Measurements from ENCODE around the gene TEX30.
"Not testable (repeated sequence)": the region's sequence is repeated elsewhere in the genome, so short reads cannot be mapped to it uniquely, and the experiment has no call there.

TEX30 gene

GRCh38 chr13:102773441-102774213 is at the start of gene TEX30:
Gene TEX30, minus strand, starts transcription at chr13:102773786. Its CDS starts 3,760 bp downstream, at chr13:102770026.
- peak; percentile 85 for DNase-seq (ENCODE audit: low read depth)

- no peak for DNase-seq (ENCODE audit: low read depth)
Measured at GRCh38 chr13:102817907-102818306, 44.3 kb upstream of the TEX30 start.

- DNase-seq (ENCODE audit: low read depth): no peak
Measured at GRCh38 chr13:102817241-102817640, 43.7 kb upstream of the TEX30 start.

GRCh38 chr13:102816708-102817107 is 43.1 kb upstream of the TEX30 start:
- no peak for DNase-seq (ENCODE audit: low read depth)

GRCh38 chr13:102815788-102816187 is 42.2 kb upstream of the TEX30 start:
- DNase-seq (ENCODE audit: low read depth): no peak

- DNase-seq (ENCODE audit: low read depth): no peak
Measured at GRCh38 chr13:102814793-102815192, 41.2 kb upstream of the TEX30 start.

GRCh38 chr13:102814025-102814607 is 40.5 kb upstream of the TEX30 start:
- no peak for DNase-seq (ENCODE audit: low read depth)

- no peak for DNase-seq (ENCODE audit: low read depth)
Measured at GRCh38 chr13:102812611-102813287, 39.2 kb upstream of the TEX30 start.

GRCh38 chr13:102807699-102808098 is 34.1 kb upstream of the TEX30 start:
- no peak for DNase-seq (ENCODE audit: low read depth)

GRCh38 chr13:102805680-102806079 is 32.1 kb upstream of the TEX30 start:
- no peak for DNase-seq (ENCODE audit: low read depth)

GRCh38 chr13:102800145-102801041 is 26.8 kb upstream of the TEX30 start:
- peak; percentile 75 for DNase-seq (ENCODE audit: low read depth)

GRCh38 chr13:102799426-102800144 is 26.0 kb upstream of the TEX30 start:
- DNase-seq (ENCODE audit: low read depth): peak; percentile 2

GRCh38 chr13:102798581-102799425 is 25.2 kb upstream of the TEX30 start, which contains the start of the genes BIVM and POGLUT2:
Gene BIVM, plus strand, starts transcription at chr13:102799119. Its CDS starts 8,149 bp downstream, at chr13:102807268.
Gene POGLUT2, minus strand, starts transcription at chr13:102798976. Its CDS starts 306 bp downstream, at chr13:102798670.
- peak; percentile 60 for DNase-seq (ENCODE audit: low read depth)

GRCh38 chr13:102793611-102794355 is 20.2 kb upstream of the TEX30 start:
- no peak for DNase-seq (ENCODE audit: low read depth)

GRCh38 chr13:102792396-102792795 is 18.8 kb upstream of the TEX30 start:
- DNase-seq (ENCODE audit: low read depth): no peak

GRCh38 chr13:102788683-102789082 is 15.1 kb upstream of the TEX30 start:
- no peak for DNase-seq (ENCODE audit: low read depth)

GRCh38 chr13:102784483-102784882 is 10.9 kb upstream of the TEX30 start:
- no peak for DNase-seq (ENCODE audit: low read depth)

- no peak for DNase-seq (ENCODE audit: low read depth)
Measured at GRCh38 chr13:102781591-102781990, 8.0 kb upstream of the TEX30 start.

- not testable (repeated sequence) for DNase-seq (ENCODE audit: low read depth)
Measured at GRCh38 chr13:102780656-102781055, 7.1 kb upstream of the TEX30 start.
